Fibroblast of the conjunctiva (primary cell): ENCODE results near the gene TBXT.

Experiments
- DNase-seq: peaks from one replicate; pipeline ENCODE4 v3.0.0-alpha.2; 2010; ENCODE audit warnings: low read depth

The TBXT gene

DNA sequence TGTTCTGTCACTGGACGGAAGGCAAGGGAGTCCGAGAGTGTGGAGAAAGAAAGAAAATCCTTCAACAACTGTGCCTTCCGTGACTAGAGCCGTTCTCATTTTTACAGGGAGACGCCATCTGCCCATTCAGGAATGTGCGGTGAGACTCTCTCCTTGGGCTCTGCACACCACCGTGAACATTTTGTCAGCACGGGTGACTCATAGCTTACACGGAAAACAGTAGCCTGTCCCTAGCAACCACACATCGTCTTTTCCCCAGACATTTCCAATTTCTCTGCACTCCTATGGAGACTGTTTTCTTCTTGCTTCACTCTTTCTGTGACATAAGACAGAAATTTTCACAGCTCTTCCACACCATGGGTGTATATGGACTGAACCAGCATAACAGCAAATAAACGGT lies 55.1 kb downstream of the TBXT start:
- DNase-seq = no peak

DNA sequence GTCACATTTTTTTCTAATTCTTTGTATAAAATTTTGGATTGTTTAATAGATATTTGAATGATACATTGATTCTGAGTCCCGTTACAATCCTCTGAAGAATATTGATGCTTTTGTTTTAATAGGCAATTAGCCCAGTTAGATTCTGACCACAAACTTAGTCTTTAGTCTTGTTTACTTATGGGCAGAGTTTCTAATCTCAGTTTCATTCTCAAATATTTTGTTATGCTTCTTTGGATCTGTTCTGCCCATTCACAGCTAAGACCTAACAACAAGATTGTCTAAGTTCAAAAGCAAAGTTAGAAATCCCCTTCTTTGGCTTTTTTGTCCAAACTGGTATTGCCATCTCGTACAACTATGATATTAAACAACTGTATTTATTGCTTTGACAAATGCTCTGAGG lies 58.0 kb downstream of the TBXT start:
- no peak for DNase-seq
